PC-9 (cell line): ENCODE measurements around the gene COX6A1. TPM values are rescaled to one million over a fixed set of nuclear protein-coding genes. Genes with fewer than 3 reads are reported as not detected.

Experiments used
- BruUV-seq: library from RNA; stranded (reverse); fragments of 400-500 nt; replicated peaks from 2 replicates; lab custom pipeline; 2021; lab: Mats Ljungman, UMichigan
- CTCF ChIA-PET: fragments of 300-600 bp; sonication (Branson Sonifier 250); formaldehyde crosslinking; loops from one replicate; lab custom pipeline; 2022; ENCODE audit warnings: antibody characterized with exemption; lab: Charles Lee
- POLR2A ChIA-PET: fragments of 300-600 bp; sonication (Branson Sonifier 250); formaldehyde crosslinking; loops from one replicate; lab custom pipeline; 2022; ENCODE audit warnings: antibody characterized with exemption; ENCODE audit not compliant: unreplicated experiment; lab: Charles Lee
- DNase-seq, 2 experiments: peaks; one replicate each; pipeline versions ENCODE4 v3.0.0 to v3.0.0-alpha.2; 2015 to 2022; ENCODE audit warnings: mixed read lengths in 1 of 2
- H2AFZ ChIP-seq: fragments of 200-600 bp; sonication (generic); 2 replicates; pipeline ENCODE4 v1.8.1; 2017; ENCODE audit warnings: antibody characterized with exemption
- H3F3A ChIP-seq: fragments of 200-600 bp; sonication (generic); 2 replicates; pipeline ENCODE4 v1.8.1; 2017; ENCODE audit warnings: antibody characterized with exemption, mild to moderate bottlenecking, low read depth; ENCODE audit not compliant: insufficient read depth
- H3K27ac ChIP-seq: fragments of 200-600 bp; sonication (generic); 2 replicates; pipeline ENCODE4 v1.6.1; 2016; ENCODE audit warnings: mixed run types
- H3K27me3 ChIP-seq: fragments of 200-600 bp; sonication (generic); 2 replicates; pipeline ENCODE4 v1.6.1; 2016; ENCODE audit warnings: low read depth, mixed run types; ENCODE audit not compliant: insufficient read depth
- H3K36me3 ChIP-seq: fragments of 200-600 bp; sonication (generic); 2 replicates; pipeline ENCODE4 v1.6.1; 2016; ENCODE audit warnings: low read depth, mixed run types
- H3K4me1 ChIP-seq: fragments of 200-600 bp; sonication (generic); replicated peaks from 2 replicates; pipeline ENCODE4 v1.6.1; 2016; ENCODE audit warnings: mixed run types; ENCODE audit not compliant: insufficient read depth
- H3K4me2 ChIP-seq: fragments of 200-600 bp; sonication (generic); 2 replicates; pipeline ENCODE4 v1.6.1; 2017; ENCODE audit warnings: mixed run types
- H3K4me3 ChIP-seq: fragments of 200-600 bp; sonication (generic); 2 replicates; pipeline ENCODE4 v1.6.1; 2016; ENCODE audit warnings: mixed run types
- H3K79me2 ChIP-seq: fragments of 200-600 bp; sonication (generic); 2 replicates; pipeline ENCODE4 v1.6.1; 2017; ENCODE audit warnings: low read depth, mixed run types
- H3K9me2 ChIP-seq: fragments of 200-600 bp; sonication (generic); 2 replicates; pipeline ENCODE4 v1.8.1; 2017; ENCODE audit warnings: mild to moderate bottlenecking; ENCODE audit not compliant: insufficient read depth
- H3K9me3 ChIP-seq: fragments of 200-600 bp; sonication (generic); 2 replicates; pipeline ENCODE4 v1.8.1; 2016; ENCODE audit warnings: low read depth; ENCODE audit not compliant: insufficient read depth
- H4K20me1 ChIP-seq: fragments of 200-600 bp; sonication (generic); 2 replicates; pipeline ENCODE4 v1.8.1; 2017; ENCODE audit not compliant: insufficient read depth
- CTCF ChIP-seq: fragments of 200-600 bp; sonication (generic); conservative IDR thresholded peaks from 2 replicates; pipeline ENCODE4 v1.6.1; 2017; ENCODE audit warnings: mixed run types, antibody characterized with exemption, mild to moderate bottlenecking, moderate library complexity
- EZH2 ChIP-seq: fragments of 200-600 bp; sonication (generic); IDR thresholded peaks from 2 replicates; pipeline ENCODE4 v1.8.0; 2017; ENCODE audit warnings: antibody characterized with exemption, low read depth
- intact Hi-C: fragments of 100-400 bp; cut with micrococcal nuclease; formaldehyde crosslinking; loops from one replicate; pipeline ENCODE4 v1.10.0; 2022; ENCODE audit not compliant: unreplicated experiment
- total RNA-seq: library from RNA; stranded (reverse); gene quantifications from 2 replicates; pipeline ENCODE4 v1.2.3, GENCODE V29; 2021

COX6A1 gene
- total RNA-seq, 1 experiment from 2014 or later = 433 TPM

GRCh38 chr12:120422892-120423456 is 14.9 kb upstream of the COX6A1 start:
- Histone ChIP-seq H3K27me3 (no peaks in the 10 kb centered on the region), H3K4me3 (no peak overlapping the region), H3K4me1 (no peaks in the 10 kb centered on the region), H4K20me1 (no peaks in the 10 kb centered on the region), H3K9me3 (no peaks in the 10 kb centered on the region), H3K9me2 (no peaks in the 10 kb centered on the region), H3F3A (no peaks in the 10 kb centered on the region), H3K27ac (no peak overlapping the region), H2AFZ (no peak overlapping the region), H3K4me2 (no peak overlapping the region), H3K36me3 (no peaks in the 10 kb centered on the region), H3K79me2 (no peaks in the 10 kb centered on the region)
- TF ChIP-seq EZH2 (no peak), CTCF (no peak)
- CTCF ChIA-PET = no interaction called here
- intact Hi-C loops = no loop called here
- BruUV-seq = no TSS peak
- POLR2A ChIA-PET = no interaction called here
- DNase-seq = no peak

- TF ChIP-seq EZH2 = no peak
- TF ChIP-seq CTCF = no peak
- H3K36me3 ChIP-seq = no peaks in the 10 kb centered on the region
- no peak overlapping the region for H3K27ac ChIP-seq
Observed at GRCh38 chr12:120425797-120426196, 12.1 kb upstream of the COX6A1 start.

GRCh38 chr12:120428597-120429229 is 9.2 kb upstream of the COX6A1 start:
- H3K4me3 ChIP-seq = no peak overlapping the region
- no peaks in the 10 kb centered on the region for H3K9me2 ChIP-seq
- no peaks in the 10 kb centered on the region for H3K79me2 ChIP-seq
- no peaks in the 10 kb centered on the region for H3K36me3 ChIP-seq
- ChIA-PET POLR2A (no interaction called here), CTCF (interaction anchor here (0.6 kb wide), 1 partner anchor 8 kb away, joined by 3 read pairs; no protein-coding TSS in a partner anchor)
- no peak overlapping the region for H3K27ac ChIP-seq
- no peak overlapping the region for H3K4me2 ChIP-seq
- no peak overlapping the region for H2AFZ ChIP-seq
- no peaks in the 10 kb centered on the region for H4K20me1 ChIP-seq
- H3K9me3 ChIP-seq = no peaks in the 10 kb centered on the region
- intact Hi-C loops = no loop called here
- no peaks in the 10 kb centered on the region for H3K27me3 ChIP-seq
- TF ChIP-seq CTCF (no peak), EZH2 (no peak)
- 0 out of 2 replicates have a peak, but pooled peaks cover 5% of the 10 kb centered on the region for H3K4me1 ChIP-seq
- no TSS peak for BruUV-seq
- DNase-seq = no peak
- H3F3A ChIP-seq = 0 out of 2 replicates have a peak, but pooled peaks cover 5% of the 10 kb centered on the region

More at GRCh38 chr12:120425797-120426196, 12.1 kb upstream of the COX6A1 start:
- intact Hi-C loops = no loop called here
- Histone ChIP-seq H3K4me2 (no peak overlapping the region), H3K4me3 (no peak overlapping the region), H3K79me2 (no peaks in the 10 kb centered on the region), H3F3A (0 out of 2 replicates have a peak, but pooled peaks cover 5% of the 10 kb centered on the region), H3K9me2 (no peaks in the 10 kb centered on the region), H3K4me1 (0 out of 2 replicates have a peak, but pooled peaks cover 3% of the 10 kb centered on the region), H4K20me1 (no peaks in the 10 kb centered on the region), H3K9me3 (no peaks in the 10 kb centered on the region), H2AFZ (no peak overlapping the region), H3K27me3 (no peaks in the 10 kb centered on the region)
- ChIA-PET POLR2A (no interaction called here), CTCF (no interaction called here)
- no peak for DNase-seq
- BruUV-seq = no TSS peak
